Peyer's patch (tissue), 4 donors: ENCODE results near the gene THRB.

Experiments used
- POLR2A ChIP-seq, 2 donors: fragments of 450-650 bp; IDR thresholded peaks; one replicate each; pipeline ENCODE4 v1.5.1; 2017; ENCODE audit warnings: antibody characterized with exemption in 2 of 2, mild to moderate bottlenecking in 2 of 2, moderate library complexity in 2 of 2
- TF ChIP-seq, protein P1 (sequence below), 6 experiments: fragments of 450-650 bp in 4 of 6; fragments of 200-600 bp in 2 of 6; sonication (generic) in 1 of 6; IDR thresholded peaks; one replicate each; pipeline ENCODE4 v1.5.1; 2017 to 2019; ENCODE audit warnings: antibody characterized with exemption in 6 of 6, mild to moderate bottlenecking in 3 of 6, moderate library complexity in 1 of 6

DNA sequence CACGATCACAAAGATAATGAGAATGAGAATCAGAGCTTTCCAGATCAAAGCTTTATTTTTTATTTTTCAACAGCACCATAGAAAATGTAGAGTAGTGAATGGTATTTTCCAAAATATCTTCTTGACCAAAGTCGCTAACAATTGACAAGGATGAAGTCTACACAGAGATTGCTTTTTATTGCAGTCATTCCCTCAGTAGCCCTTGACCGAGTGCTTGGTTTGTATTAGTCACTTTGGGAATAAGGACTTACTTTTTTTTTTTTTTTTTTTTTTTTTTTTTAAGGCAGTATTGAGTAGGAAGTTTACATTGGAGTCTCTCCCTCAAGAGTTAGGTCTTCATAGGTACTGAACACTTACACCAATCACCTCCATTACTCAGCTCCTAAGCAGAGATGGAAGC is 39.8 kb downstream of the THRB start:
- TF ChIP-seq POLR2A (IDR thresholded peaks at IDR 0.05) = no peak
- TF ChIP-seq, protein P1, sequence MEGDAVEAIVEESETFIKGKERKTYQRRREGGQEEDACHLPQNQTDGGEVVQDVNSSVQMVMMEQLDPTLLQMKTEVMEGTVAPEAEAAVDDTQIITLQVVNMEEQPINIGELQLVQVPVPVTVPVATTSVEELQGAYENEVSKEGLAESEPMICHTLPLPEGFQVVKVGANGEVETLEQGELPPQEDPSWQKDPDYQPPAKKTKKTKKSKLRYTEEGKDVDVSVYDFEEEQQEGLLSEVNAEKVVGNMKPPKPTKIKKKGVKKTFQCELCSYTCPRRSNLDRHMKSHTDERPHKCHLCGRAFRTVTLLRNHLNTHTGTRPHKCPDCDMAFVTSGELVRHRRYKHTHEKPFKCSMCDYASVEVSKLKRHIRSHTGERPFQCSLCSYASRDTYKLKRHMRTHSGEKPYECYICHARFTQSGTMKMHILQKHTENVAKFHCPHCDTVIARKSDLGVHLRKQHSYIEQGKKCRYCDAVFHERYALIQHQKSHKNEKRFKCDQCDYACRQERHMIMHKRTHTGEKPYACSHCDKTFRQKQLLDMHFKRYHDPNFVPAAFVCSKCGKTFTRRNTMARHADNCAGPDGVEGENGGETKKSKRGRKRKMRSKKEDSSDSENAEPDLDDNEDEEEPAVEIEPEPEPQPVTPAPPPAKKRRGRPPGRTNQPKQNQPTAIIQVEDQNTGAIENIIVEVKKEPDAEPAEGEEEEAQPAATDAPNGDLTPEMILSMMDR (IDR thresholded peaks at IDR 0.05) = no peak
